Cardiac atrium fibroblast (primary cell): Measurements from ENCODE around the gene CYB5D1. TPM values are rescaled to one million over a fixed set of nuclear protein-coding genes. Genes with fewer than 3 reads are reported as not detected.

Experiments used
- total RNA-seq: library from RNA; depleted of rRNA; stranded (reverse); fragments of >200 nt; gene quantifications from 2 replicates; pipeline ENCODE4 v1.2.3, GENCODE V29; 2015

CYB5D1 gene
- 7.6 and 8.1 TPM in 2 replicates for total RNA-seq

GRCh38 chr17:7857713-7858521, at the start of gene CYB5D1:
TSS of gene CYB5D1 (plus strand) at chr17:7858003. CDS start at chr17:7858135, 132 bp downstream.

GRCh38 chr17:7833795-7834541, 23.8 kb upstream of the CYB5D1 start, which contains the start of gene KDM6B:
TSS of gene KDM6B (plus strand) at chr17:7834217. CDS start at chr17:7845555, 11,338 bp downstream.

GRCh38 chr17:7854851-7855659, 2.7 kb upstream of the CYB5D1 start, which contains the start of gene TMEM88:
TSS of gene TMEM88 (plus strand) at chr17:7855066. CDS start at chr17:7855075, 9 bp downstream.

GRCh38 chr17:7856811-7857712, 741 bp upstream of the CYB5D1 start, which contains the start of gene NAA38:
TSS of gene NAA38 (minus strand) at chr17:7857559. CDS start at chr17:7857463, 96 bp downstream.

GRCh38 chr17:7888184-7888920, 30.5 kb downstream of the CYB5D1 start, which contains the start of gene CHD3:
TSS of gene CHD3 (plus strand) at chr17:7888789. CDS start at chr17:7889001, 212 bp downstream.

Other genes starting within 250 kb of the CYB5D1 start
- 32.1 and 35.6 TPM in 2 replicates for gene FXR2, start 243.1 kb upstream of the CYB5D1 start, total RNA-seq
- gene SAT2, start 230.2 kb upstream of the CYB5D1 start, total RNA-seq = 36.8 and 47.5 TPM in 2 replicates
- gene SHBG, start 227.9 kb upstream of the CYB5D1 start, total RNA-seq = 1.6 TPM in 1 of 2 replicates, not detected in the other
- gene ATP1B2, start 207.1 kb upstream of the CYB5D1 start, total RNA-seq = 2.9 TPM in 1 of 2 replicates, not detected in the other
- 42.1 and 51.4 TPM in 2 replicates for gene TP53, start 170.5 kb upstream of the CYB5D1 start, total RNA-seq
- gene WRAP53, start 169.5 kb upstream of the CYB5D1 start, total RNA-seq = 4.7 and 7.9 TPM in 2 replicates
- 6.6 and 7.0 TPM in 2 replicates for gene EFNB3, start 152.8 kb upstream of the CYB5D1 start, total RNA-seq
- gene DNAH2, start 140.3 kb upstream of the CYB5D1 start, total RNA-seq = 2.3 and 6.3 TPM in 2 replicates
- 3.2 and 7.6 TPM in 2 replicates for gene KDM6B, start 23.8 kb upstream of the CYB5D1 start, total RNA-seq
- gene TMEM88, start 2.9 kb upstream of the CYB5D1 start, total RNA-seq = 0.72 TPM in 1 of 2 replicates, not detected in the other
- 110 and 113 TPM in 2 replicates for gene NAA38, start 444 bp upstream of the CYB5D1 start, total RNA-seq
- gene CHD3, start 30.8 kb downstream of the CYB5D1 start, total RNA-seq = 64.0 and 75.8 TPM in 2 replicates
- 0.72 and 1.1 TPM in 2 replicates for gene RNF227, start 58.3 kb downstream of the CYB5D1 start, total RNA-seq
- 0.18 TPM in 1 of 2 replicates, not detected in the other for gene KCNAB3, start 71.9 kb downstream of the CYB5D1 start, total RNA-seq
- 33.4 and 51.2 TPM in 2 replicates for gene TRAPPC1, start 73.9 kb downstream of the CYB5D1 start, total RNA-seq
- 15.0 and 24.1 TPM in 2 replicates for gene CNTROB, start 74.2 kb downstream of the CYB5D1 start, total RNA-seq
- gene GUCY2D, start 144.6 kb downstream of the CYB5D1 start, total RNA-seq = not detected in 2 replicates
- 0.16 and 0.36 TPM in 2 replicates for gene ALOX15B, start 181.1 kb downstream of the CYB5D1 start, total RNA-seq
- gene ALOX12B, start 229.7 kb downstream of the CYB5D1 start, total RNA-seq = not detected in 2 replicates